ENCODE data around the gene CRISP3. TPM values are rescaled to one million over a fixed set of nuclear protein-coding genes. Genes with fewer than 3 reads are reported as not detected.

CRISP3 gene
- total and polyA plus RNA-seq, 2 donors from 2014 or later: not detected

- Histone ChIP-seq H3K27me3 (ENCODE audit: control insufficient read depth, insufficient read depth, low read length) (no peaks in the 10 kb centered on the region), H3K9me3 (ENCODE audit: control insufficient read depth in 2 of 3, insufficient read depth in 1 of 3, low read length in 3 of 3) (no peaks in the 10 kb centered on the region), H3K27ac (ENCODE audit: low read depth in 2 of 2, low read length in 2 of 2) (no peak overlapping the region), H3K36me3 (ENCODE audit: control insufficient read depth in 2 of 3, insufficient read depth in 3 of 3, low read length in 3 of 3) (no peaks in the 10 kb centered on the region), H3K4me3 (ENCODE audit: low read length in 3 of 3) (no peak overlapping the region), H3K4me1 (ENCODE audit: control insufficient read depth in 2 of 3, insufficient read depth in 2 of 3, low read depth in 1 of 3, low read length in 3 of 3) (no peaks in the 10 kb centered on the region), H3K9ac (ENCODE audit: low read length in 3 of 3) (no peak overlapping the region)
- DNase-seq: no peak
- FAIRE-seq: no peak
- intact Hi-C loops (cut with DNase I): no loop called here
- no peak for TF ChIP-seq CTCF (IDR thresholded peaks at IDR 0.05; ENCODE audit: borderline replicate concordance, extremely low read depth, insufficient read depth)
These were observed 30.9 kb upstream of the CRISP3 start for GRCh38 chr6:49775043-49775442.

GRCh38 chr6:49772285-49772684 is 28.1 kb upstream of the CRISP3 start:
- H3K9me3 ChIP-seq (ENCODE audit: control insufficient read depth in 2 of 3, insufficient read depth in 1 of 3, low read length in 3 of 3): no peaks in the 10 kb centered on the region
- no peak for TF ChIP-seq CTCF (IDR thresholded peaks at IDR 0.05; ENCODE audit: borderline replicate concordance, extremely low read depth, insufficient read depth)
- H3K4me3 ChIP-seq (ENCODE audit: low read length in 3 of 3): no peak overlapping the region
- no peak overlapping the region for H3K9ac ChIP-seq (ENCODE audit: low read length in 3 of 3)
- H3K36me3 ChIP-seq (ENCODE audit: control insufficient read depth in 2 of 3, insufficient read depth in 3 of 3, low read length in 3 of 3): no peaks in the 10 kb centered on the region
- FAIRE-seq: no peak
- DNase-seq: no peak
- no peaks in the 10 kb centered on the region for H3K4me1 ChIP-seq (ENCODE audit: control insufficient read depth in 2 of 3, insufficient read depth in 2 of 3, low read depth in 1 of 3, low read length in 3 of 3)
- no peak overlapping the region for H3K27ac ChIP-seq (ENCODE audit: low read depth in 2 of 2, low read length in 2 of 2)
- intact Hi-C loops (cut with DNase I): no loop called here
- H3K27me3 ChIP-seq (ENCODE audit: control insufficient read depth, insufficient read depth, low read length): no peaks in the 10 kb centered on the region

- H3K9me3 ChIP-seq (ENCODE audit: control insufficient read depth in 2 of 3, insufficient read depth in 1 of 3, low read length in 3 of 3): no peaks in the 10 kb centered on the region
- no peaks in the 10 kb centered on the region for H3K36me3 ChIP-seq (ENCODE audit: control insufficient read depth in 2 of 3, insufficient read depth in 3 of 3, low read length in 3 of 3)
- no peak for FAIRE-seq
- H3K4me1 ChIP-seq (ENCODE audit: control insufficient read depth in 2 of 3, insufficient read depth in 2 of 3, low read depth in 1 of 3, low read length in 3 of 3): no peaks in the 10 kb centered on the region
- TF ChIP-seq CTCF (IDR thresholded peaks at IDR 0.05; ENCODE audit: borderline replicate concordance, extremely low read depth, insufficient read depth): no peak
- intact Hi-C loops (cut with DNase I): no loop called here
- peak in 2 of 5 donors; percentile 5 to 9 for DNase-seq
- H3K27ac ChIP-seq (ENCODE audit: low read depth in 2 of 2, low read length in 2 of 2): no peak overlapping the region
- H3K27me3 ChIP-seq (ENCODE audit: control insufficient read depth, insufficient read depth, low read length): no peaks in the 10 kb centered on the region
- H3K9ac ChIP-seq (ENCODE audit: low read length in 3 of 3): no peak overlapping the region
- no peak overlapping the region for H3K4me3 ChIP-seq (ENCODE audit: low read length in 3 of 3)
These were observed 22.6 kb upstream of the CRISP3 start for GRCh38 chr6:49766762-49767161.

GRCh38 chr6:49764571-49765236 is 20.5 kb upstream of the CRISP3 start:
- FAIRE-seq: no peak
- no peaks in the 10 kb centered on the region for H3K36me3 ChIP-seq (ENCODE audit: control insufficient read depth in 2 of 3, insufficient read depth in 3 of 3, low read length in 3 of 3)
- H3K9me3 ChIP-seq (ENCODE audit: control insufficient read depth in 2 of 3, insufficient read depth in 1 of 3, low read length in 3 of 3): no peaks in the 10 kb centered on the region
- no peak for TF ChIP-seq CTCF (IDR thresholded peaks at IDR 0.05; ENCODE audit: borderline replicate concordance, extremely low read depth, insufficient read depth)
- H3K27me3 ChIP-seq (ENCODE audit: control insufficient read depth, insufficient read depth, low read length): no peaks in the 10 kb centered on the region
- intact Hi-C loops (cut with DNase I): no loop called here
- no peak for DNase-seq
- no peak overlapping the region for H3K9ac ChIP-seq (ENCODE audit: low read length in 3 of 3)
- no peaks in the 10 kb centered on the region for H3K4me1 ChIP-seq (ENCODE audit: control insufficient read depth in 2 of 3, insufficient read depth in 2 of 3, low read depth in 1 of 3, low read length in 3 of 3)
- no peak overlapping the region for H3K27ac ChIP-seq (ENCODE audit: low read depth in 2 of 2, low read length in 2 of 2)
- no peak overlapping the region for H3K4me3 ChIP-seq (ENCODE audit: low read length in 3 of 3)
